Left lung (tissue), 10 donors: ENCODE data around the gene MT3. TPM values are rescaled to one million over a fixed set of nuclear protein-coding genes. Genes with fewer than 3 reads are reported as not detected.
"Not testable (repeated sequence)": the region's sequence is repeated elsewhere in the genome, so short reads cannot be mapped to it uniquely, and the experiment has no call there.

Experiments
- ATAC-seq: fragments of 200-7000 bp; cut with Tn5 transposase; one replicate; pipeline ENCODE4 v1.9.1; 2020; ENCODE audit warnings: moderate library complexity
- DNase-seq, 4 donors: peaks; one replicate each; pipeline ENCODE4 v3.0.0-alpha.2; 2013 to 2020
- H3K27ac ChIP-seq, 2 donors: fragments of 200-600 bp; sonication (generic) in 1 of 2; one replicate each; pipeline versions ENCODE4 v1.5.0 to v1.8.0; 2020 to 2021
- H3K27me3 ChIP-seq, 2 donors: fragments of 200-600 bp; sonication (generic) in 1 of 2; one replicate each; pipeline versions ENCODE4 v1.5.0 to v1.8.0; 2020 to 2021
- H3K36me3 ChIP-seq, 2 donors: fragments of 200-600 bp; sonication (generic) in 1 of 2; one replicate each; pipeline versions ENCODE4 v1.5.0 to v1.8.0; 2020 to 2021
- H3K4me1 ChIP-seq, 2 donors: fragments of 200-600 bp; one replicate each; pipeline ENCODE4 v1.8.0; 2021
- H3K4me3 ChIP-seq, 2 donors: fragments of 200-600 bp; sonication (generic) in 1 of 2; one replicate each; pipeline versions ENCODE4 v1.5.0 to v1.8.0; 2020 to 2021; ENCODE audit warnings: mild to moderate bottlenecking in 1 of 2
- H3K9me3 ChIP-seq, 2 donors: fragments of 200-600 bp; sonication (generic) in 1 of 2; one replicate each; pipeline versions ENCODE4 v1.5.0 to v1.8.0; 2020 to 2021
- CTCF ChIP-seq, 2 donors: fragments of 200-600 bp; sonication (generic) in 1 of 2; IDR thresholded peaks; one replicate each; pipeline versions ENCODE4 v1.5.0 to v1.8.0; 2021; ENCODE audit warnings: antibody characterized with exemption in 2 of 2
- intact Hi-C, 2 donors: fragments of 100-400 bp; cut with DNase I; formaldehyde crosslinking; loops; one replicate each; pipeline versions ENCODE4 v1.11.2 to v1.14.2; 2022
- polyA plus RNA-seq, 6 donors: library from polyadenylated mRNA; unstranded; fragments of 120-200 nt; gene quantifications; one replicate each; pipeline ENCODE4 v1.2.1, GENCODE V29; 2013; ENCODE audit not compliant: insufficient read length in 6 of 6
- total RNA-seq, 2 donors: library from RNA; stranded (reverse); fragmentation: NEBNext Ultra II Directional; extraction: Animal tissue kit (Norgen Biotek cat#: 25700); gene quantifications; one replicate each; pipeline ENCODE4 v1.2.1, GENCODE V29; 2021
- donor health status: DM: no; HTN: yes; CAD: no.
- donor health status: DM: no; HTN: no; CAD: no.

Gene MT3
- total and polyA plus RNA-seq, 8 donors, result not detected

DNA sequence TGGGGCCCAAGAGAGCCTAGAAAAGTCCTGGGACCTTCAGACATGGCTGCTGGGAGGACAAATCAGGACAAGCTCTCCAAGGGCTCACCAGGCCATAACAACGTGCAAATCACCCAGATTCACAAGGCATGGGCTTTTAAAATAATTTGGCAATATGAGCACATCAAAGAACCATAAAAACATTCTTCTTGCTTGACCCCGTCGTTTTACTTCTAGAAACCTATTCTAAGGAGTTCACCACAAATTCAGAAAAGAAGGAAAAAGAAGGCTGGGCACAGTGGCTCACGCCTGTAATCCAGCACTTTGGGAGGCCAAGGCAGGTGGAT is 12.1 kb upstream of the MT3 start:
- no peak for DNase-seq
- intact Hi-C loops, result loop anchor here in 1 of 2 donors (10.0 kb wide), 1 partner anchor 118 kb away; no protein-coding TSS in a partner anchor
- H3K4me3 ChIP-seq, result no peak overlapping the region
- no peaks in the 10 kb centered on the region for H3K9me3 ChIP-seq
- no peak overlapping the region for H3K27ac ChIP-seq
- TF ChIP-seq CTCF (IDR thresholded peaks at IDR 0.05), result no peak
- no peaks in the 10 kb centered on the region for H3K36me3 ChIP-seq
- ATAC-seq, result no peak
- no peaks in the 10 kb centered on the region for H3K4me1 ChIP-seq
- no peaks in the 10 kb centered on the region for H3K27me3 ChIP-seq

- no peaks in the 10 kb centered on the region for H3K36me3 ChIP-seq
- TF ChIP-seq CTCF (IDR thresholded peaks at IDR 0.05), result no peak
- no peaks in the 10 kb centered on the region for H3K27me3 ChIP-seq
- no peaks in the 10 kb centered on the region for H3K4me1 ChIP-seq
- no peak overlapping the region for H3K4me3 ChIP-seq
- H3K27ac ChIP-seq, result no peak overlapping the region
- no peak for DNase-seq
- intact Hi-C loops, result no loop called here
- no peak for ATAC-seq
- no peaks in the 10 kb centered on the region for H3K9me3 ChIP-seq
Observed at GRCh38 chr16:56580391-56581048, 8.8 kb upstream of the MT3 start.

GRCh38 chr16:56582911-56583310 is 6.4 kb upstream of the MT3 start:
- intact Hi-C loops, H3K9me3 ChIP-seq, ATAC-seq: not testable (repeated sequence)

DNA sequence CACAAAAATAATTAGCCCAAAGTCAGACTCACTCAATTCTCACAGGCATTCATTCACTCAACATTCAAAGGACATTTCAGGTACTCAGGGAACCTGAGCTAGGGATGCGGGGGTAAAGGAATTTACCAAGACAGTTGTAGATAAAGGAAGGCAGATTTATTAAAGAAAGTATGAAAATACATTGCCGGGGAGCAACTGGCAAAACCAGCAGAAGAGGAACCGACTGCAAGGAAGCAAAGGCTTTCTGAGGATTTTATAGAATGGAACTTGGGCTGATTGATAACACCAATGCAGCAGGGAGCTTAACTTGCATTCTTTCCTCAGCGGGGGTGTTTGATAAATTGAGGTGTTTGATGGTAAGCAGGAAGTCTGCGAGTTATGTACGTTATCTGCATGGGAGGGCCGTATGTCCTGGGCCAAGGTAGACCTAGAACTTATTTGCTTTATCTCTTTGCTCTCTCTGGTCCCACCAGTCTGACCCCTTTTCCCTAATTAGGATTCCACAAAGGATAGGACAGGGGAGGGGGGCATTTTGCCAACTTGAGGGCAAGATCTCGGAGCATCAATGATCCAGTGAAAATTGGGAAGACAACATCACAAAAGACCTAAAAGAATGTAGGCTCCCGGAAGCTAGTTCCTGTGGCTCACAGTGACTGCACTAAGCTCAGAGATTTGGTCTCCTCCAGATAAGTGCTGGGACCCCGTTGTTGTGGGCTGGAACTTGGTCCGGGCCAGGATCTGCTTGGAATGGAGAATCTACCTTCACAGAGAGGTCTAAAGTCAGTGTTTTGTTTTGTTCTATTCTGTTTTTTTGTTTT is 5.8 kb upstream of the MT3 start:
- no peak overlapping the region for H3K27ac ChIP-seq
- no peaks in the 10 kb centered on the region for H3K9me3 ChIP-seq
- intact Hi-C loops, result no loop called here
- H3K27me3 ChIP-seq, result peaks cover 3 to 19% of the 10 kb centered on the region in 2 donors
- ATAC-seq, result no peak
- no peak for DNase-seq
- no peak overlapping the region for H3K4me3 ChIP-seq
- no peaks in the 10 kb centered on the region for H3K4me1 ChIP-seq
- H3K36me3 ChIP-seq, result no peaks in the 10 kb centered on the region
- no peak for TF ChIP-seq CTCF (IDR thresholded peaks at IDR 0.05)

More at GRCh38 chr16:56582911-56583310, 6.4 kb upstream of the MT3 start:
- not testable (repeated sequence) for DNase-seq, H3K27ac ChIP-seq, H3K4me3 ChIP-seq, H3K4me1 ChIP-seq, H3K36me3 ChIP-seq
- H3K27me3 ChIP-seq, result peaks cover 0 to 13% of the 10 kb centered on the region in 2 donors

DNA sequence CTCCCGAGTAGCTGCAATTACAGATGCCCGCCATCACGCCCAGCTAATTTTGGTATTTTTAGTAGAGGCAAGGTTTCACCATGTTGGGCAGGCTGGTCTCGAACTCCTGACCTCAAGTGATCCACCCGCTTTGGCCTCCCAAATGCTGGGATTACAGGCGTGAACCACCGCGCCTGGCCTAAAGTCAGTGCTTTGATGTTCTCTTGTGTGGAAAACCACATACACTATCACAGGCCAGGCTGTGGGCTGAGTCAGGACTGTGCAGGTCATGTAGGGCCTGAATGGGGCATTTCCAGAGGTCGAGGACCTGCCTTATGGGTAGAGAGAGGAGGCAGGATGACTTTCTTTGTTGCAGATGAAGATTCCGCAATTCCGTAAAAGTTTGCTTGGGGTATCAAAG is 5.1 kb upstream of the MT3 start:
- no peak overlapping the region for H3K27ac ChIP-seq
- H3K9me3 ChIP-seq, result no peaks in the 10 kb centered on the region
- intact Hi-C loops, result no loop called here
- no peak for ATAC-seq
- H3K4me1 ChIP-seq, result peaks cover 0 to 4% of the 10 kb centered on the region in 2 donors
- peaks cover 11 to 26% of the 10 kb centered on the region in 2 donors for H3K27me3 ChIP-seq
- no peak for TF ChIP-seq CTCF (IDR thresholded peaks at IDR 0.05)
- DNase-seq, result no peak
- no peak overlapping the region for H3K4me3 ChIP-seq
- H3K36me3 ChIP-seq, result no peaks in the 10 kb centered on the region
